AG04449 (cell line): ENCODE data around the gene RHEX.

Experiments
- CTCF ChIA-PET: fragments of 350-600 bp; formaldehyde crosslinking; extraction: SDS; loops from one replicate; lab custom pipeline; 2021; ENCODE audit warnings: antibody characterized with exemption; lab: Yijun Ruan, JAX
- POLR2A ChIA-PET: fragments of 400-600, 350-600 bp; formaldehyde crosslinking; extraction: SDS; loops from one replicate; lab custom pipeline; 2020; ENCODE audit warnings: antibody characterized with exemption, inconsistent platforms; lab: Yijun Ruan, JAX
- DNase-seq: peaks from one replicate; pipeline ENCODE4 v3.0.0-alpha.2; 2010; ENCODE audit warnings: low read depth, low spot score
- H3K4me3 ChIP-seq: 2 replicates; pipeline ENCODE4 v1.5.1; 2011; ENCODE audit warnings: low read depth, mild to moderate bottlenecking, control low read depth, low read length
- TF ChIP-seq, protein P1 (sequence below): IDR thresholded peaks from one replicate; pipeline ENCODE4 v1.5.1; 2011; ENCODE audit warnings: mild to moderate bottlenecking, moderate library complexity, low read length, control low read depth, inconsistent platforms; ENCODE audit not compliant: insufficient read depth; ENCODE audit errors: missing control alignments

Gene RHEX

GRCh38 chr1:206083750-206084149, 30.8 kb downstream of the RHEX start:
- TF ChIP-seq, protein P1, sequence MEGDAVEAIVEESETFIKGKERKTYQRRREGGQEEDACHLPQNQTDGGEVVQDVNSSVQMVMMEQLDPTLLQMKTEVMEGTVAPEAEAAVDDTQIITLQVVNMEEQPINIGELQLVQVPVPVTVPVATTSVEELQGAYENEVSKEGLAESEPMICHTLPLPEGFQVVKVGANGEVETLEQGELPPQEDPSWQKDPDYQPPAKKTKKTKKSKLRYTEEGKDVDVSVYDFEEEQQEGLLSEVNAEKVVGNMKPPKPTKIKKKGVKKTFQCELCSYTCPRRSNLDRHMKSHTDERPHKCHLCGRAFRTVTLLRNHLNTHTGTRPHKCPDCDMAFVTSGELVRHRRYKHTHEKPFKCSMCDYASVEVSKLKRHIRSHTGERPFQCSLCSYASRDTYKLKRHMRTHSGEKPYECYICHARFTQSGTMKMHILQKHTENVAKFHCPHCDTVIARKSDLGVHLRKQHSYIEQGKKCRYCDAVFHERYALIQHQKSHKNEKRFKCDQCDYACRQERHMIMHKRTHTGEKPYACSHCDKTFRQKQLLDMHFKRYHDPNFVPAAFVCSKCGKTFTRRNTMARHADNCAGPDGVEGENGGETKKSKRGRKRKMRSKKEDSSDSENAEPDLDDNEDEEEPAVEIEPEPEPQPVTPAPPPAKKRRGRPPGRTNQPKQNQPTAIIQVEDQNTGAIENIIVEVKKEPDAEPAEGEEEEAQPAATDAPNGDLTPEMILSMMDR, result no peak
- POLR2A ChIA-PET, result no interaction called here
- H3K4me3 ChIP-seq, result no peak overlapping the region
- CTCF ChIA-PET, result interaction anchor here (1.2 to 4.4 kb wide), 3 partner anchors 21 to 106 kb away, joined by 3 to 25 read pairs (median 5); no protein-coding TSS in a partner anchor
- no peak for DNase-seq

- CTCF ChIA-PET, result interaction anchor here (1.3 kb wide), 1 partner anchor 110 kb away, joined by 4 read pairs; no protein-coding TSS in a partner anchor
- DNase-seq, result no peak
- no peak overlapping the region for H3K4me3 ChIP-seq
- POLR2A ChIA-PET, result no interaction called here
- TF ChIP-seq, protein P1, result no peak
These were observed 34.1 kb downstream of the RHEX start for GRCh38 chr1:206087091-206087490.

DNA sequence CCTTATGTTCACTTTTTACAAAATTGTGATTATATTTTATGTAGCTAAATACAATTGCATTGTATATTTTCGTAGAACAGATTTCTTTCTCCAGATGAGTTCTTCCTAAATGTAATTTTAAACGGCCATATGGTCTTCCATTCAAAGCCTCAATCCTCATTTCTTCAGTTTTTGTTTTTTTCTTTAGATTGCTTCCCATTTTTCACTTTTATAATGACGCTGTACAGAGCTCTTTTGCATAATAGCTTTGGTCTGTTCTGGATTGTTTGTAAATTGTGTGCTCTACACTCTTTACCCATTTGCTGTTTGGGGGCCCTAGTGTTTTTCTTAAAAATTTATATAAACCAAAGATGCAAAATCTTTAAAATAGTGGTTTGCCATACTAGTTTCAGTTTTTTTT, 36.4 kb downstream of the RHEX start:
- CTCF ChIA-PET, result interaction anchor here (1.0 to 1.7 kb wide), 3 partner anchors 10 to 108 kb away, joined by 3 to 4 read pairs (median 3); no protein-coding TSS in a partner anchor
- POLR2A ChIA-PET, result no interaction called here
- DNase-seq, result no peak
- no peak overlapping the region for H3K4me3 ChIP-seq
- TF ChIP-seq, protein P1, result no peak

GRCh38 chr1:206094024-206094423, 41.1 kb downstream of the RHEX start:
- DNase-seq, result no peak
- ChIA-PET POLR2A (no interaction called here), CTCF (interaction anchor here (0.7 to 8.6 kb wide), 2 partner anchors 13 to 116 kb away, joined by 4 to 77 read pairs; no protein-coding TSS in a partner anchor)
- TF ChIP-seq, protein P1, result no peak
- H3K4me3 ChIP-seq, result no peak overlapping the region

GRCh38 chr1:206097381-206097780, 44.4 kb downstream of the RHEX start:
- H3K4me3 ChIP-seq, result no peak overlapping the region
- DNase-seq, result no peak
- CTCF ChIA-PET, result interaction anchor here (0.9 to 8.6 kb wide), 3 partner anchors 10 to 114 kb away, joined by 3 to 77 read pairs (median 16); no protein-coding TSS in a partner anchor
- POLR2A ChIA-PET, result no interaction called here
- TF ChIP-seq, protein P1, result no peak

DNA sequence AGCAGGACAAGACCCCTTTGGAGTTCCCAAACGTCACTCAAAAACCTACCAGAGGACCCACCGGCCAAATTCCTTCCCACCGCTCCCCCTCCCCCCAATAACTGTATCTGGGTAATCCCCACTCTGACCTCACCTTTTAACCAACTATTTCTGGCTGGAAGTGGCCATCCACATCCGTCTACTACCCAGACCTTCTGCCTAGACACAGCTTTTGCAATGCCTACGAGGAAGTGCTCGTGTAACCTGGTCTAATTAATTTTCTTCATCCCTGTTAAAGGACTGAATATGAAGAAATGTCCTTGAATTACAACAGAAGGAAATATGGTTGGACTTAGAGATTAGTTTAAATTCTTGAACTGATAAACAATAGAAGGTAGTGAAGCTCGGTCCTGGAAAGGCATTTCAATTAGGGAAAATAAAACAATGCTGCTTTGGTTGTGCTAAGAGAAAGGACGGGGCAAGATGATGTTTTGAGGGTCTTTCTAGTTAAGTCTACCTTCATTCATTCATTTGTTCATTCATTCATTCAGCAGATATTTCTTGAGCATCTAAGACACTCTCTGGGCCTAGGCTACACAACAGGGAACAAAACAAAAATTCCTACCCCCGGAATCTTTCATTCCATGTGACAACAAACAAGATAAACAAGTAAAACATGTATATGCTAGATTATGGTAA, 45.4 kb downstream of the RHEX start:
- ChIA-PET POLR2A (no interaction called here), CTCF (interaction anchor here (0.9 to 8.6 kb wide), 3 partner anchors 9 to 115 kb away, joined by 3 to 77 read pairs (median 16); no protein-coding TSS in a partner anchor)
- no peak for DNase-seq
- H3K4me3 ChIP-seq, result no peak overlapping the region
- TF ChIP-seq, protein P1, result no peak
